ENCODE results near the gene ATP10D.
"Not testable (repeated sequence)": the region's sequence is repeated elsewhere in the genome, so short reads cannot be mapped to it uniquely, and the experiment has no call there.

Gene ATP10D

GRCh38 chr4:47538825-47539154 lies 53.7 kb downstream of the ATP10D start:
- TF ChIP-seq ZNF70 (CRISPR knock-in tag; IDR thresholded peaks at IDR 0.05) (no peak), CSRNP3 (CRISPR knock-in tag; IDR thresholded peaks at IDR 0.05) (no peak), ZC3H10 (CRISPR knock-in tag; IDR thresholded peaks at IDR 0.05) (no peak), TSHZ2 (CRISPR knock-in tag; IDR thresholded peaks at IDR 0.05) (no peak), SNAI2 (CRISPR knock-in tag; IDR thresholded peaks at IDR 0.05) (no peak), ZNF8 (CRISPR knock-in tag; IDR thresholded peaks at IDR 0.05) (no peak), ZNF565 (CRISPR knock-in tag; conservative IDR thresholded peaks at IDR 0.05; ENCODE audit: low read depth) (no peak), OSR1 (CRISPR knock-in tag; IDR thresholded peaks at IDR 0.05) (no peak), GLIS3 (CRISPR knock-in tag; IDR thresholded peaks at IDR 0.05) (no peak), CREB5 (CRISPR knock-in tag; IDR thresholded peaks at IDR 0.05; ENCODE audit: low read depth) (no peak), ZFP30 (CRISPR knock-in tag; IDR thresholded peaks at IDR 0.05) (no peak), ESRRG (CRISPR knock-in tag; IDR thresholded peaks at IDR 0.05) (no peak), ZFP3 (CRISPR knock-in tag; IDR thresholded peaks at IDR 0.05) (no peak), TOX (CRISPR knock-in tag; IDR thresholded peaks at IDR 0.05; ENCODE audit: borderline replicate concordance) (no peak), ISL1 (CRISPR knock-in tag; IDR thresholded peaks at IDR 0.05) (no peak), CSDC2 (CRISPR knock-in tag; IDR thresholded peaks at IDR 0.05) (no peak)
- ATAC-seq = no peak

GRCh38 chr4:47542640-47543039 lies 57.6 kb downstream of the ATP10D start:
- not testable (repeated sequence) for ATAC-seq

- TF ChIP-seq GLIS3 (CRISPR knock-in tag; IDR thresholded peaks at IDR 0.05) = no peak
- no peak for TF ChIP-seq ZFP3 (CRISPR knock-in tag; IDR thresholded peaks at IDR 0.05)
- no peak for ATAC-seq
Observed at GRCh38 chr4:47543331-47543730, 58.3 kb downstream of the ATP10D start.

GRCh38 chr4:47550357-47550756 lies 65.3 kb downstream of the ATP10D start:
- ATAC-seq = not testable (repeated sequence)

- no peak for ATAC-seq
- no peak for TF ChIP-seq RARB (CRISPR knock-in tag; IDR thresholded peaks at IDR 0.05)
- no peak for TF ChIP-seq ZNF565 (CRISPR knock-in tag; conservative IDR thresholded peaks at IDR 0.05; ENCODE audit: low read depth)
- no peak for TF ChIP-seq ZNF8 (CRISPR knock-in tag; IDR thresholded peaks at IDR 0.05)
Observed at GRCh38 chr4:47550899-47551548, 65.9 kb downstream of the ATP10D start.

GRCh38 chr4:47551682-47552081 lies 66.6 kb downstream of the ATP10D start:
- TF ChIP-seq ZFP30 (CRISPR knock-in tag; IDR thresholded peaks at IDR 0.05) = no peak
- no peak for TF ChIP-seq POU6F1 (CRISPR knock-in tag; IDR thresholded peaks at IDR 0.05; ENCODE audit: borderline replicate concordance, low read depth)
- TF ChIP-seq ISL1 (CRISPR knock-in tag; IDR thresholded peaks at IDR 0.05) = 0 out of 2 replicates have a peak, but pooled peaks have one; percentile 20
- TF ChIP-seq ZFP3 (CRISPR knock-in tag; IDR thresholded peaks at IDR 0.05) = 0 out of 2 replicates have a peak, but pooled peaks have one; percentile 23
- TF ChIP-seq ZC3H10 (CRISPR knock-in tag; IDR thresholded peaks at IDR 0.05) = peak; percentile 41; the same call in 1 of the 2 replicates
- no peak for TF ChIP-seq TCF4 (CRISPR knock-in tag; IDR thresholded peaks at IDR 0.05; ENCODE audit: borderline replicate concordance)
- ATAC-seq = no peak; the same call in 2 of the 3 replicates

Data from SK-N-SH treated with all-trans-retinoic acid at 6 μM for 48 hours (cell line).